Spleen (tissue), 11 donors: ENCODE measurements around the gene ARMC6. TPM values are rescaled to one million over a fixed set of nuclear protein-coding genes. Genes with fewer than 3 reads are reported as not detected.

Experiments used
- DNase-seq: peaks from one replicate; pipeline ENCODE4 v3.0.0-alpha.2; 2020
- H3K27ac ChIP-seq, 8 donors: fragments of 200-600 bp; sonication (generic) in 7 of 8; 1 replicate in 4 of 8; 2 replicates in 4 of 8; pipeline versions ENCODE4 v1.5.0 to v1.8.0; 2016 to 2021; ENCODE audit warnings: inconsistent platforms in 4 of 8, mild to moderate bottlenecking in 4 of 8, moderate library complexity in 1 of 8
- H3K27me3 ChIP-seq, 7 donors: fragments of 200-600 bp; sonication (generic) in 6 of 7; replicated peaks in 1 of 7; 1 replicate in 4 of 7; 2 replicates in 3 of 7; pipeline versions ENCODE4 v1.5.0 to v1.8.0; 2016 to 2021; ENCODE audit warnings: inconsistent platforms in 3 of 7, mild to moderate bottlenecking in 1 of 7
- H3K36me3 ChIP-seq, 6 donors: fragments of 200-600 bp; sonication (generic) in 5 of 6; 1 replicate in 4 of 6; 2 replicates in 2 of 6; pipeline versions ENCODE4 v1.5.0 to v1.8.0; 2016 to 2021; ENCODE audit warnings: inconsistent platforms in 2 of 6
- H3K4me1 ChIP-seq, 6 donors: fragments of 200-600 bp; sonication (generic) in 5 of 6; 1 replicate in 3 of 6; 2 replicates in 3 of 6; pipeline versions ENCODE4 v1.5.0 to v1.8.0; 2016 to 2021; ENCODE audit warnings: inconsistent platforms in 3 of 6
- H3K4me3 ChIP-seq, 8 donors: fragments of 200-600 bp; sonication (generic) in 7 of 8; 1 replicate in 4 of 8; 2 replicates in 4 of 8; pipeline versions ENCODE4 v1.5.0 to v1.8.0; 2016 to 2021; ENCODE audit warnings: inconsistent platforms in 4 of 8, mild to moderate bottlenecking in 4 of 8, moderate library complexity in 2 of 8
- H3K9me3 ChIP-seq, 8 donors: fragments of 200-600 bp; sonication (generic) in 7 of 8; 1 replicate in 4 of 8; 2 replicates in 4 of 8; pipeline versions ENCODE4 v1.5.0 to v1.8.0; 2016 to 2021; ENCODE audit warnings: inconsistent platforms in 4 of 8
- POLR2A ChIP-seq, 3 donors: fragments of 450-650 bp; IDR thresholded peaks; one replicate each; pipeline ENCODE4 v1.5.1; 2017; ENCODE audit warnings: antibody characterized with exemption in 3 of 3, mild to moderate bottlenecking in 1 of 3
- POLR2AphosphoS5 ChIP-seq, 3 donors: sonication (generic); formaldehyde crosslinking; IDR thresholded peaks; one replicate each; pipeline ENCODE4 v1.5.1; 2017; ENCODE audit warnings: antibody characterized with exemption in 3 of 3
- WGBS, 5 donors: extraction: QIAGEN DNeasy Blood & Tissue Kit in 3 of 5; methylation state at CpG; one replicate each; pipeline versions ENCODE4 v1.1.5 to v1.1.7; 2013 to 2018; 5-methylcytosine and 5-hydroxymethylcytosine counted together
- intact Hi-C: fragments of 100-400 bp; cut with DNase I; formaldehyde crosslinking; loops from one replicate; pipeline ENCODE4 v1.15.0; 2023; ENCODE audit warnings: low total_unique reads
- polyA plus RNA-seq, 3 donors: library from polyadenylated mRNA; stranded (reverse); fragments of 200-250 nt; gene quantifications; one replicate each; pipeline ENCODE4 v1.2.1, GENCODE V29; 2013
- total RNA-seq, 7 donors: library from RNA; depleted of rRNA in 3 of 7; stranded (reverse); fragments of >200 nt in 3 of 7; fragmentation: NEBNext Ultra II Directional in 4 of 7; extraction: Animal tissue kit (Norgen Biotek cat#: 25700) in 4 of 7; gene quantifications; one replicate each; pipeline versions ENCODE4 v1.1.0 to v1.2.1, GENCODE V29; 2016 to 2021
- TF ChIP-seq, protein P1 (sequence below), 11 experiments: fragments of 200-600 bp in 7 of 11; fragments of 450-650 bp in 4 of 11; sonication (generic) in 4 of 11; IDR thresholded peaks in 8 of 11; conservative IDR thresholded peaks in 3 of 11; 1 replicate in 7 of 11; 2 replicates in 4 of 11; pipeline versions ENCODE4 v1.4.0 to v1.8.0; 2016 to 2021; ENCODE audit warnings: antibody characterized with exemption in 11 of 11, inconsistent platforms in 4 of 11, mild to moderate bottlenecking in 1 of 11
- donor health status: healthy with polysubstance abuse.
- donor health status: DM: no; HTN: no; CAD: no; lungs with moderate emphysema.
- donor health status: DM: no; HTN: no; CAD: no.
- donor health status: Bipolar disorder and iron deficiency.
- donor health status: healthy.
- donor health status: DM: no; HTN: no; CAD: no.
- donor health status: DM: yes; HTN: yes; CAD: no.

ARMC6 gene
- total and polyA plus RNA-seq, 10 donors = 17.2 to 29.0 (median 25.6) TPM

DNA sequence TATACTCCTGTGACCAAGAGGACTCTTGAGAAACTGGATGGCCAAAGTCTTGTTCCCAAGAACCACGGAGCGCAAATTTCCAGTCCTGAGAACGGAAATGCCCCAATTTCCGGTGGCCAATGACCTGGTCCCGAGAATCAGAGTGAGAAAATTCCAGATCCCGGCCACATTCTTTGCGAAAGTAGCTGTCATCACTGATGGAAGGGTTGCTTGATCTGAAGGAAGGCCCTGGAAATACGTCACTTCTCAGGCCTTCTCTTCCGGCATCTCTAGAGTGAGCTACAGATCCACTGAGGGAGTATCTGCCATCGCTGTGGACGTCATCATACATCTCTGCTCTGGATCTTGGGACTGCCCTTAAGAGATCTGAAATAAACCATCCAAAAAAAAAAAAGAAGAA is 7.5 kb upstream of the ARMC6 start:
- H3K36me3 ChIP-seq = peaks cover 0 to 100% (median 87%) of the 10 kb centered on the region in 6 donors
- WGBS, 5 donors = 92 to 96% (median 95%) methylated on average over 11 of the region's 11 CpGs

GRCh38 chr19:19026299-19026971 is 7.0 kb upstream of the ARMC6 start:
- H3K4me1 ChIP-seq = peaks cover 0 to 59% (median 11%) of the 10 kb centered on the region in 6 donors
- intact Hi-C loops = no loop called here
- H3K27me3 ChIP-seq = no peaks in the 10 kb centered on the region
- WGBS, 5 donors = 77 to 84% (median 80%) methylated on average over 8 to 10 of the region's 10 CpGs
- DNase-seq = no peak
- no peak overlapping the region for H3K27ac ChIP-seq
- TF ChIP-seq POLR2A (IDR thresholded peaks at IDR 0.05) = no peak
- TF ChIP-seq, protein P1, sequence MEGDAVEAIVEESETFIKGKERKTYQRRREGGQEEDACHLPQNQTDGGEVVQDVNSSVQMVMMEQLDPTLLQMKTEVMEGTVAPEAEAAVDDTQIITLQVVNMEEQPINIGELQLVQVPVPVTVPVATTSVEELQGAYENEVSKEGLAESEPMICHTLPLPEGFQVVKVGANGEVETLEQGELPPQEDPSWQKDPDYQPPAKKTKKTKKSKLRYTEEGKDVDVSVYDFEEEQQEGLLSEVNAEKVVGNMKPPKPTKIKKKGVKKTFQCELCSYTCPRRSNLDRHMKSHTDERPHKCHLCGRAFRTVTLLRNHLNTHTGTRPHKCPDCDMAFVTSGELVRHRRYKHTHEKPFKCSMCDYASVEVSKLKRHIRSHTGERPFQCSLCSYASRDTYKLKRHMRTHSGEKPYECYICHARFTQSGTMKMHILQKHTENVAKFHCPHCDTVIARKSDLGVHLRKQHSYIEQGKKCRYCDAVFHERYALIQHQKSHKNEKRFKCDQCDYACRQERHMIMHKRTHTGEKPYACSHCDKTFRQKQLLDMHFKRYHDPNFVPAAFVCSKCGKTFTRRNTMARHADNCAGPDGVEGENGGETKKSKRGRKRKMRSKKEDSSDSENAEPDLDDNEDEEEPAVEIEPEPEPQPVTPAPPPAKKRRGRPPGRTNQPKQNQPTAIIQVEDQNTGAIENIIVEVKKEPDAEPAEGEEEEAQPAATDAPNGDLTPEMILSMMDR (IDR thresholded peaks at IDR 0.05 in 8 of 11, conservative IDR thresholded peaks at IDR 0.05 in 3 of 11) = no peak
- H3K36me3 ChIP-seq = peaks cover 0 to 100% (median 87%) of the 10 kb centered on the region in 6 donors
- H3K9me3 ChIP-seq = no peaks in the 10 kb centered on the region
- H3K4me3 ChIP-seq = no peak overlapping the region

More for the DNA sequence above, 7.5 kb upstream of the ARMC6 start:
- TF ChIP-seq POLR2AphosphoS5 (IDR thresholded peaks at IDR 0.05) (no peak), POLR2A (IDR thresholded peaks at IDR 0.05) (no peak)
- TF ChIP-seq, protein P1 (IDR thresholded peaks at IDR 0.05 in 8 of 11, conservative IDR thresholded peaks at IDR 0.05 in 3 of 11) = no peak
- no peaks in the 10 kb centered on the region for H3K9me3 ChIP-seq
- DNase-seq = no peak
- no peak overlapping the region for H3K27ac ChIP-seq
- H3K4me1 ChIP-seq = peaks cover 0 to 53% (median 9%) of the 10 kb centered on the region in 6 donors
- no peaks in the 10 kb centered on the region for H3K27me3 ChIP-seq
- H3K4me3 ChIP-seq = no peak overlapping the region
- intact Hi-C loops = no loop called here

- WGBS, 5 donors = 86 to 93% (median 90%) methylated on average over 4 of the region's 4 CpGs
- peaks cover 0 to 96% (median 82%) of the 10 kb centered on the region in 6 donors for H3K36me3 ChIP-seq
These were observed 6.2 kb upstream of the ARMC6 start for GRCh38 chr19:19027228-19027627.

DNA sequence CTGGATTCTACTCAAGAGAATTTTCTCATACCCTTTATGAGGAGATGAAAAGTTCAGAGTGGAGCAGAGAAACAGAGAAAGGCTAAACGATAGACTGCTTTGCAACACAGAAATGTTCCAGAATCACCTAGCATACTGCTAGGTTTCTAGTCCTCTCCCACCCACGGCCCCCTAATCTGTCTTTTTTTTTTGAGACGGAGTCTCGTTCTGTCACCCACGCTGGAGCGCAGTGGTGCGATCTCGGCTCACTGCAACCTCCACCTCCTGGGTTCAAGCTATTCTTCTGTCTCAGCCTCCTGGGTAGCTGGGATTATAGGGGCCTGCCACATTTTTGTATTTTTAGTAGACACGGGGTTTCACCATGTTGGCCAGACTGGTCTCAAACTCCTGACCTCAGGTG is 4.9 kb upstream of the ARMC6 start:
- intact Hi-C loops = no loop called here
- Histone ChIP-seq H3K27me3 (no peaks in the 10 kb centered on the region), H3K27ac (no peak overlapping the region), H3K36me3 (peaks cover 0 to 83% (median 69%) of the 10 kb centered on the region in 6 donors), H3K4me3 (no peak overlapping the region), H3K4me1 (peaks cover 9 to 60% (median 17%) of the 10 kb centered on the region in 6 donors), H3K9me3 (no peaks in the 10 kb centered on the region)
- WGBS, 5 donors = 90 to 95% (median 93%) methylated on average over 9 of the region's 9 CpGs
- TF ChIP-seq, protein P1 (IDR thresholded peaks at IDR 0.05 in 8 of 11, conservative IDR thresholded peaks at IDR 0.05 in 3 of 11) = no peak
- TF ChIP-seq POLR2A (IDR thresholded peaks at IDR 0.05) = no peak
- TF ChIP-seq POLR2AphosphoS5 (IDR thresholded peaks at IDR 0.05) = no peak
- no peak for DNase-seq

More at GRCh38 chr19:19027228-19027627, 6.2 kb upstream of the ARMC6 start:
- no peaks in the 10 kb centered on the region for H3K27me3 ChIP-seq
- no peak for DNase-seq
- H3K9me3 ChIP-seq = no peaks in the 10 kb centered on the region
- TF ChIP-seq, protein P1 (IDR thresholded peaks at IDR 0.05 in 8 of 11, conservative IDR thresholded peaks at IDR 0.05 in 3 of 11) = no peak
- TF ChIP-seq POLR2A (IDR thresholded peaks at IDR 0.05) (no peak), POLR2AphosphoS5 (IDR thresholded peaks at IDR 0.05) (no peak)
- H3K4me3 ChIP-seq = no peak overlapping the region
- intact Hi-C loops = no loop called here
- H3K27ac ChIP-seq = no peak overlapping the region
- peaks cover 5 to 65% (median 19%) of the 10 kb centered on the region in 6 donors for H3K4me1 ChIP-seq
